H7 (cell line): Measurements from ENCODE around the gene ABI3BP. TPM values are rescaled to one million over a fixed set of nuclear protein-coding genes. Genes with fewer than 3 reads are reported as not detected.

ENCODE experiments used
- DNase-seq: peaks from one replicate; pipeline ENCODE4 v3.0.0; 2012
- H3K27me3 ChIP-seq: 2 replicates; pipeline ENCODE4 v1.6.0; 2011; ENCODE audit warnings: mild to moderate bottlenecking, low read length; ENCODE audit not compliant: control insufficient read depth, insufficient read depth
- H3K36me3 ChIP-seq: replicated peaks from 2 replicates; pipeline ENCODE4 v1.5.1; 2011; ENCODE audit warnings: low read length; ENCODE audit not compliant: control insufficient read depth, insufficient read depth
- H3K4me3 ChIP-seq: 2 replicates; pipeline ENCODE4 v1.5.1; 2011; ENCODE audit warnings: low read depth, mild to moderate bottlenecking, control low read depth, low read length, moderate library complexity; ENCODE audit not compliant: insufficient read depth
- total RNA-seq: library from RNA; depleted of rRNA; stranded (reverse); fragments of >200 nt; shearing (Covaris generic); gene quantifications from 2 replicates; pipeline ENCODE4 v1.2.3, GENCODE V29; 2014

ABI3BP gene
- total RNA-seq, 1 experiment from 2014 or later, result 0.03 TPM

DNA sequence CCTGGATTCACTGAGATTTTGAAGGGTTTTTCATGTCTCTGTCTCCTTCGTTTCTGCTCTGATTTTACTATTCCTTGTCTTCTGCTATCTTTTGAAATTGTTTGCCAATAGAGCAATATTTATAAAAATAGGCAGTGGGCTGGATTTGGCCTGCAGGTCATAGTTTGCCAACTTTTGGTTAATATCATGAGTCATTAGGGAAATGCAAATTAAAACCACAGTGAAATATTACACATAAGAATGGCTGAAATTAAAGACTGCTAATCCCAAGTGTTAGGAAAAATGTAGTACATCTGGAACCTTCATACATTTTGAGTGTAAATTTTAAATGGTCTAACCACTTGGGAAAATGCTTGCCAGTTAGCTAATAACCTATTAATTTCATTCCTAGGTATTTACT, 56.3 kb downstream of the ABI3BP start:
- H3K36me3 ChIP-seq, result no peaks in the 10 kb centered on the region
- no peak overlapping the region for H3K4me3 ChIP-seq

DNA sequence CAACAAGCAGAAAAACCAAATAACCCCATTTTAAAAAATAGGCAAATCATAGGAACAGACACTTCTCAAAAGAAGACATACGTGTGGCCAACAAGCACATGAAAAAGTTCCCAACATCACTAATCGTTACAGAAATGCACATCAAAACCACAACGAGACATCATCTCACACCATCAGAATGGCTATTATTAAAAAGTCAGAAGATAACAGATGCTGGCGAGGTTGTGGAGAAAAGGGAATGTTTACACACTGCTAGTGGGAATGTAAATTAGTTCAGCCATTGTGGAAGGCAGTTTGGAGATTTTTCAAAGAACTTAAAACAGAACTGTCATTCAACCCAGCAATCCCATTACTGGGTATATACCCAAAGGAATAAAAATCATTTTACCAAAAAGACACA, 60.7 kb downstream of the ABI3BP start:
- H3K4me3 ChIP-seq, result no peak overlapping the region
- no peak for DNase-seq
- no peaks in the 10 kb centered on the region for H3K36me3 ChIP-seq
- H3K27me3 ChIP-seq, result no peaks in the 10 kb centered on the region

More for the DNA sequence above, 56.3 kb downstream of the ABI3BP start:
- no peak for DNase-seq
- no peaks in the 10 kb centered on the region for H3K27me3 ChIP-seq

DNA sequence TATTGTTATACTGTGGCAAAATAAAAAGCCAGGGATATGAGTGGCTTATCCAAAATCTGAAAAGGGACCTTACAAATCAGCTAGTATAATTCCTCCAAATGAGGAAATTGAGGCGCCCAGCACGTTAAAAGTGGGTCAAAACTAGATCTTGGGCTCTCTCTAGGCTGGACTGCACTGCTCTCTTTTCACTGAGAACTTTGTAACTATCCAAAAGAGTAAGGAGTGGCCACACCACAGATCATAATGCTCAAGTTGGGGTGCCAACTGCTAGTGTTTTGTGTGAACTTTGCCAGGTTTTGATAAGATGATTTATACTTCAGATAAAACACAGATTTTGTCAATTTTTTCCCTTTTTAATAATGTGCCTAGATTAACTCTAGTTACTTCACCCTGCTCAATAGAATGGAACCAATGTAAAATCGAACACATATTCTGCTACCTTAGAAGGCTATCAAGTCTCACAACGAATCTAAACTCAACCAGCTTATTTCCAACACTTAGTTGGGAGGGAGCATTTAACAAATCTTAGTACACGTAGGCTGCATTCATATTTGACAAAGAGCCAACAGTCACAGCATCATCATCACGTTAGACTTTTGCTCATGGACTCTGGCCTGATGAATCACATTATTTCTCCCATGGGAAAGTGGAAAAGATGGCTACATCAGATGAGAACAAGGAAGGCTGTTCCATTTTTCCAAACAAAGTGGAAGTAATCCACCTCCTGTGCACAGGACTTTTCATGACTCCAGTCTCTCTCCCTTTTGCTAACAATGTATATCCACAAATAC, 64.4 kb downstream of the ABI3BP start:
- H3K27me3 ChIP-seq, result no peaks in the 10 kb centered on the region
- no peak overlapping the region for H3K4me3 ChIP-seq
- DNase-seq, result no peak
- no peaks in the 10 kb centered on the region for H3K36me3 ChIP-seq

DNA sequence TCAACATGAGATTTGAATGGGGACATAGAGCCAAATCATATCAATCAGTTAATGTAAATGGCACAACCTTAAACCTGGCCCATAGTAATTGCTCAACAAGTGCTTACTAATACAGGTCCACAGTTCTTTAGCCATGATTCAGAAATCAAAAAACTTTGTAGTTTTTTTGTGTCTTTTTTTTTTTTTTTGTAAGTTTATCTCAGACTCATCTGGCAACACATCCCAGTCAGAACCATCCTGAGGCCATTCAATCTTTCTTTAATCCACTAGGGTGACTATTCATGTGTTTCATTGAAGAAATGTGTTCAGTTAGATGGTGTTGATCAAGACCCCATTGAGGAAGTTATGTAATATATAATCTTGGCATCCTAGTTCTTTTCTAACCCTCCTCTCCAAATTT, 65.4 kb downstream of the ABI3BP start:
- Histone ChIP-seq H3K27me3 (no peaks in the 10 kb centered on the region), H3K4me3 (no peak overlapping the region), H3K36me3 (no peaks in the 10 kb centered on the region)
- DNase-seq, result no peak

DNA sequence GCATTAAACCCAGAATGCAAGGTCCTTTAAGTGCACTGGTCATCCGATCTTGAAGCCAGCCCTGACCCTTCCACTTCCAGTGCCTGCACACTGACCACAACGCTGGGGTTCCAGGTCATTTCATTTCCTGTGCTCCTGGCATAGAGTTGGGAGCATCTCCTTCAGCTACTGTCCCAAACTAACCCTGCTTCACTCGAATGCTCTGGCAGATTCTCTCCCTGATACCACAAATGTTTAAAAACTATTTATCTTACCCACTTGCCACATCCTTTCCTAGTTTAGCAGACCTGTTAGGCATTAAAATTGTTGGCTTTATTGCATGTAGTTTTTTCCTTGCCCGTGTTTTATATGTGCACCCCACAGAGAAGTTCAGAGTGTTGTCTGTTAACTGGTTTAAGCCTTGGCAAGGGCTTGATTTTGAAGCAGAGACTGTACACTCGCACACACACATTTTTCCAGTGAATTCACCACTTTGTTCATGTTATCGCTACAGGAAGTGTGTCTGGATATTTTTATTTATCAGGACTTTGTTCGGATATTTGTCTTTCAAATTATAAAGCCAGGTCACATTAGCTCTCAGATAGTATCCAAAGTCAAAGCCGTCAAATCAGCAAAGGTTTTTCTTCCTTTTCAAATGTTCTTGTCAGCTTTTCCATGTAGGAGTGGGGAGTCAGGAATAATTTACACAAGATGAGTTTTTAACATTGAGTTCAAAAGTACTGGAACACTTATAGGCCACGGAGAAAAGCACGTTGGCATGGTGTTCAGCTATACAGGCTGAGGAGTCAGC, 77.3 kb downstream of the ABI3BP start:
- Histone ChIP-seq H3K36me3 (no peaks in the 10 kb centered on the region), H3K27me3 (no peaks in the 10 kb centered on the region), H3K4me3 (no peak overlapping the region)
- DNase-seq, result no peak

DNA sequence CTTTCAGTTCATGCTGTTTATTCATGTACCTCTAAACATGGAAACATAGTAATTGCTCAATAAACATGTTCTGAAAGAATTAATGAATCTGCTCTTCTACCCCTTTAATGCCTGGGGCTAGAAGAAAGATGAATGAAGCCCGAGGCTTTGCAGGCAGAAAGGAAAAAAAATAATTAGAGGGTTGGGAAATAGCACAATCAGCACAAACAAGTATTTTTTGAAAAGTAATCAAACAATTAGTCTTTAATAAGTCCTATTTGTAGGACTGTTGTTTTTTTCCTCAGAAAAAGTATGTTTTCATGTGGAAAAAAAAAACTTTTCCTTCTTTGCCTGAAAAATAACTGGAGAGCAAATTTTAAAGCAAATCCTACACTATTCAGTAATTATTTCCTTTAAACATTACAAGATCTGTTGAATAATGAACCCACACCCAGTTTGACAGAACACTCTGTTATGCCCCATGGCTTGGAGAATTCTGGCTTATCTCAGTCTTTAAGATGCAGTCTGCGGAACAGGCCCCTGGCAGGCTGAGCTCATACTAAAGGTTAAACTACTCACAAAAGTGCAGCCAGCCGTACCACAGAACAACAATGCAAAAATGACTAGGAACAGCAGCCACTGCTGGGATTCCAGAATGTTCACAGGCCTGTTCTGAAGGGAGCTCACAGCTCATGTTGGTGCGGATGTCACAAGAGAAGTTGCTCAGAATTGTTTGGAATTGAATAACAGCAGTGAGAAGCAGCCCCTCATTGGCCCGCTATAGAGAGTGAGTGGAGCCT, 79.2 kb downstream of the ABI3BP start:
- H3K27me3 ChIP-seq, result no peaks in the 10 kb centered on the region
- no peak overlapping the region for H3K4me3 ChIP-seq
- DNase-seq, result no peak
- H3K36me3 ChIP-seq, result no peaks in the 10 kb centered on the region

DNA sequence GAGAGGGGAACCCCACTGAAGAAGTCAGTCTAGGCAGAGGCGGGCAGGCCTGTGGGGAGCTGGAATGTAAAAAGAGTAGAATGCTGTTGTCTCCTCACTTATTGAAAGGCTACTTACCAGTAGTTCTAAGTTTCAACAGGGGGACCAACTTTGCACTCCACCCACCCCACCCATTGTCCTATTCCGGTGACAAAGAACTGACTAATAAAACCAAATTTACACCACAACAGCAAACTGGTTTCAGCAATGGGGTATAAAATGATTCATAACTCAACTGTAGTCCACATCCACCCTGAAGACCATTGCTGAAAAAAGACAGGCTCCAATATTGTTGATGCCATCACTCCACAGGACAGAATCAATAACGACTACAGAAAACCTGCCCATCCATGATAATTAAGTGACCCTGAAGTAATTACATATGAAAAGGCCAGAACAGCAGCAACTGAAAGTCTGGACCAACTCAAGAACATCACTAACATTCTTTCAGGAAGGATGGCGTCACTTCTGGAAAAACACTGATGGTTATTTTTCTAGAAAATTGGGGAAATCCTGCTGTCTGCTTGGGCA, 80.2 kb downstream of the ABI3BP start:
- DNase-seq, result no peak
- Histone ChIP-seq H3K36me3 (no peaks in the 10 kb centered on the region), H3K27me3 (no peaks in the 10 kb centered on the region), H3K4me3 (no peak overlapping the region)

DNA sequence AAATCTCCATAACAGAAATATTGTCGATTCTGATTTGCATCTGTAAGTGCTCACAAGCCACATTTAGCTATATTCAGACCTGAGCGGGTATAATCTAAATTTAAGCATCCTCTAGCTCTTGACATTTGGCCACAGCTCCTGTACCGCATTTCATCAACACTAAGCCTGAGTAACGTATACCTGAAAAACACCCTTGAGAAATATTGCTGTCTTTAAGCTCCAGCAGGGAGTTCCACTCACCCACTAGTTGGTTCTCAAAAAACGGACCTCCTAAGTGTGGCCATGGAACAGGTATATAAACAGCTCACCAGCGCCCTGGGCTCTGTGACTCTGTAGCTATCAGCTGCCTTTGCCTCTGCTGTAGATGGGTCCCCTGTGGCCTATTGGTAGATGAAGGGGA, 80.7 kb downstream of the ABI3BP start:
- no peak for DNase-seq
- no peak overlapping the region for H3K4me3 ChIP-seq
- no peaks in the 10 kb centered on the region for H3K27me3 ChIP-seq
- no peaks in the 10 kb centered on the region for H3K36me3 ChIP-seq

DNA sequence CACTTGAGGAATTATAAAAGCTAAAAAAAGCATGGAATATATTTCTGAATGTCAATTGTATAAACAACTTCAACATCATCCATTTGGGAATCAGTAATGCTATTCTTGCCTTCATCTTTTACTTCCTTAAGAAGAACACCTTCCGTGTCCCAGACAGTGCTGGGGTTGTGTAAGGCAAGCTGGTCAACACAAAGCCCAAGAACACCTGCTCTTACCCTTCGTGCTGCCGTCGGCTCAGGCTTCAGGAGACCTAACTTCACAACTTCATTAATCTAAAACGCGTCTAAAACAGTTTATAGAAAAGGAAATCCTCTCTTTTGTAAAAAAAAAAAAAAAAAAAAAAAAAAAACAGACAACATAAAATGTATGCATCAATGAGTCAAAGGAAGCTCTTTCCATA, 81.3 kb downstream of the ABI3BP start:
- no peaks in the 10 kb centered on the region for H3K36me3 ChIP-seq
- DNase-seq, result no peak
- no peaks in the 10 kb centered on the region for H3K27me3 ChIP-seq
- no peak overlapping the region for H3K4me3 ChIP-seq

DNA sequence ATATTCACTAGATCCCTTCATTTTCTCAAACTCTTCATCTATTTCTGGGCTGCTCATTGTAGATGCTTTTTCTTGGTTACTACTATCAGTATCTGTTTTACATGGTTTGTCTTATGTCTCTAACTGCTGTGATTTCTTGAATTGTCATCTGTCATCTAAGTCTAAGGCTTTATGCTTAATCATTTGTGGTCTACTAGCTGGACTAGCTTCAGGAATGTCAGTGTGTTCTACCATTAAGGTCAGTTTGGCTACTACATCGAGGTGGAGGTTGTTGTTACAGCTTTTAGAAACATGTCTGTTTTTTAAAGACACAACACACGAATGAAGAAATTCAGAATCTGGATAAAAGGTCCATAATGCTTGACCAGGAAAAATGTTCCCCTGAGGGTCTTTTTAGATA, 82.2 kb downstream of the ABI3BP start:
- no peaks in the 10 kb centered on the region for H3K36me3 ChIP-seq
- H3K4me3 ChIP-seq, result no peak overlapping the region
- no peak for DNase-seq
- H3K27me3 ChIP-seq, result no peaks in the 10 kb centered on the region

DNA sequence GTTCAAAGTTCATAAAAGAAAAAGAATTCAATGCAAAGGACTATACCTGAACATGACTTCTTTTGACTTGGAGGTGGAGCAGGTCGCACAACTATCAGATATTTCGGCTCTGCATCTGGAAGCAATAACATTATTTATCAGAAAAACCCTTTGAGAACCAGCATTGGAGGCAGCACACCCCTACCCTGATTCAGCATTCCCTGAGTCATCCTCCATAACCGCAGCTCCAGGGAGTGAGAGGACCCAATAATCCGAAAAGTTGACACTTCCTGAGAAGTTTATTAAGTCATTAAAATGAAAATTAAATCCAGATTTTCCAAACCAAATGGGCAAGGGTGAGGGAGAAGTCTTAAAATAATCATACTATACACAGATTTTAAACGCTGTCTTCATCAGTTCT, 90.6 kb downstream of the ABI3BP start:
- DNase-seq, result no peak
- no peak overlapping the region for H3K4me3 ChIP-seq
- H3K36me3 ChIP-seq, result no peaks in the 10 kb centered on the region
- H3K27me3 ChIP-seq, result no peaks in the 10 kb centered on the region

DNA sequence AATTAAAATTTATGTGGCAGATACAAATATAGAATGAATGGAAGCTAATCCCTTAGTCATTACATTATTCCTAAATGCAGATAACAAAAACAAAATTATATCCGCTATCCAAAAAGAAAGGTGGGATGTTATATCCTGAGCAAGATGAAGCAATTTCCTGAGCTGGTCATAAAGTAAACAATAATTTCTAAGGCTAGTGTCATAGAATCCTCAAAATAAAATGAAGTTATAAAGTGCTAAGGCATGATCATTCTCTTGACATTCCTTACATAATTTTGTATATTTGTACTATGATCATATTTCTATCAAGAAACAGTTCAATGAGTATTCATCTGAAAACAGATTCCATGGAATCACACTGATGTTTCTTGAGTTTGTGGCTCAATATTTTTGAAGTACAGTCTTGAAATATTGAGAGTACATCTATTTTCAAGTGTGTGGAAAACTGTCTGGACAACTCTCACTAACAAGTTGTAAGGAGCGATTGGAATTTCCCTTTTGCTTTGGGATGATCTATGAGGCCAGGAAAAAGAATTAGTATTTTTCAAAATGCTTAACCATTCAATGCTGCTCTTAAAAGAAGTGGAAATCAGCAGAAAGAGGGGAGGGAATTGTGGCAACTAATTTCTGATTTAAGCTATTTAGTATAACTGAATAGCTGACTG, 92.4 kb downstream of the ABI3BP start:
- Histone ChIP-seq H3K36me3 (no peaks in the 10 kb centered on the region), H3K27me3 (no peaks in the 10 kb centered on the region), H3K4me3 (no peak overlapping the region)
- no peak for DNase-seq

DNA sequence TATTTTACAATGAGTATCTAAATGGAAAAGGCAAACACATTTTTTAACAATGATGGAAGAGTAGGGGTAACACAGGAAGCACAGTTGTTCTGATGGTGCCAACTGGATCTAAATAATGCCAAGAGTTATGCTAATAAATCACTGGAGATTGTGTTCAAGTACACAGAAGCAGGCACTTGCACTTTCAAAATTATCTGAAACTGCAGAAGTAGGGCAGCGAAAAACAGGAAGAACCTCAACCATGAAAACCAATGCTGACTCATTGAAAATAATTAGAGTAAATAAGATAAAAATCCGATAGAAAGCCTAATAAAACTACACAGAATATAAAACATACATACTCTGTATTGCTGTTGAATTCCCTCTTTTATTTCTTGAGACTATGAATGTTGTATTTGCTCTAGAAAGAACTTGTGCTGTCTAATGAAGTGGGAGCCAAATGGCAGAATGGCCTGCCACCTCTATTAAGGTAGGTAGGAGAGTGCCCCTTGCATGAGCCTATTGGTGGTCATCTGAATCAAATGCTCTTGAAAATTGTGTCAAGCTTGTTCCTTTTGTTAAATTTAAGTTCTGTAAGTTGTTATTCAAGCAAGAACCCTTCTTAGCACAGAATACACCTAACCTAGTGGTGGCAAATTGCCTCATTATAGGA, 93.7 kb downstream of the ABI3BP start:
- H3K27me3 ChIP-seq, result no peaks in the 10 kb centered on the region
- no peaks in the 10 kb centered on the region for H3K36me3 ChIP-seq
- DNase-seq, result no peak
- H3K4me3 ChIP-seq, result no peak overlapping the region

DNA sequence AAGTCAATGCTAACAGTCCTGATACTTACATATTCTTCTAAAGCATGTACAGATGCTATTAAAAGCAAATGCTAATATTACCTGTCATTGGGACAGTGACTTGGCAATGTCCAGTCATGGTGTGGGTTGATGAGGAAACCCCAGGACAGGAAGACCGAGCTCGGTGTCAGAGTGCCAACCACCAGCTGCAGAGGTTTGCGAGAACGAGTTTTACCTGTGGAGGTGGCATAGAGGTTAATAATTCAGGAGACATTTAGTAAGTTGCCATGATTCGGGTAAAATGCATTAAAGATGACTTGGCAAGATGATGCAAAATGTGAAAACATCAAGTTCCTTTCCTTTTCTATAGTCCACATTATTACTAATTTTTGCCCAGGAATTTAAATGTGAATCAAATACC, 94.5 kb downstream of the ABI3BP start:
- H3K27me3 ChIP-seq, result no peaks in the 10 kb centered on the region
- no peak for DNase-seq
- no peaks in the 10 kb centered on the region for H3K36me3 ChIP-seq
- H3K4me3 ChIP-seq, result no peak overlapping the region
